ENCODE measurements around the gene CCT8L2.
"Not testable (repeated sequence)": the region's sequence is repeated elsewhere in the genome, so short reads cannot be mapped to it uniquely, and the experiment has no call there.

DNA sequence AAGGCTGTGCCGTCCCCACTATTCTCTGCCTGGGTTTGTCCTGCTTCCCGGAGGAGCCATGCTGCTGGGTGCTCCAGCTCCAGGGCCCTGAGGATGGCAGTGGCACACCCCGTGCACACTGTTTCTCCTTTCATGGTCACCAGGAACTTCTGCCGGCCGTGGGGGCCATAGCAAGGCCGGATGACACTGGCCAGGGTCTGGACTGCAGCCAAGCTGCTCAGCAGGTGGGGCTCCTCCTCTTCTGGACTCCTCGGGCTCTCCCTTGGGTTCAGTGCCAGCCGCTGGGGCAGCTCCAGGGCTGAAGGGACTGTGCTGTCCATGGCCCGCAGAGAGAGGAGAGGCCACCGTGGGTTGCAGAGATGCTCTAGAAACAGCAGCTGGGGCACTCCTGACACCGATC lies 379 bp downstream of the CCT8L2 start:
- TF ChIP-seq CTCF, POLR2A (IDR thresholded peaks at IDR 0.05): not testable (repeated sequence)

All from tibial nerve (tissue), 3 donors.